DMS153 treated with DMSO at 0.1 percent for 48 hours (cell line): ENCODE results near the gene PCCB.
"Not testable (repeated sequence)": the region's sequence is repeated elsewhere in the genome, so short reads cannot be mapped to it uniquely, and the experiment has no call there.

Experiments
- DNase-seq: peaks from one replicate; lab custom pipeline; 2025; ENCODE audit not compliant: unreplicated experiment; lab: John Stamatoyannopoulos, UW

Gene PCCB

GRCh38 chr3:136250059-136250902 is at the start of gene PCCB:
TSS of gene PCCB (plus strand) at chr3:136250340. CDS start at chr3:136250376, 36 bp downstream.
- DNase-seq, result peak; percentile 84

GRCh38 chr3:136207489-136208115 is 42.5 kb upstream of the PCCB start:
- DNase-seq, result no peak

- no peak for DNase-seq
These were observed 40.2 kb upstream of the PCCB start for GRCh38 chr3:136209921-136210320.

GRCh38 chr3:136211547-136211946 is 38.6 kb upstream of the PCCB start:
- no peak for DNase-seq

- not testable (repeated sequence) for DNase-seq
These were observed 27.4 kb upstream of the PCCB start for GRCh38 chr3:136222746-136223145.

GRCh38 chr3:136232413-136232812 is 17.7 kb upstream of the PCCB start:
- DNase-seq, result no peak

GRCh38 chr3:136235545-136235944 is 14.6 kb upstream of the PCCB start:
- DNase-seq, result no peak

GRCh38 chr3:136236109-136236508 is 14.0 kb upstream of the PCCB start:
- DNase-seq, result no peak

GRCh38 chr3:136237103-136237502 is 13.0 kb upstream of the PCCB start:
- no peak for DNase-seq

GRCh38 chr3:136237961-136238649 is 12.0 kb upstream of the PCCB start:
- DNase-seq, result no peak

- no peak for DNase-seq
These were observed 11.0 kb upstream of the PCCB start for GRCh38 chr3:136239094-136239493.

- no peak for DNase-seq
These were observed 4.4 kb upstream of the PCCB start for GRCh38 chr3:136245691-136246090.

GRCh38 chr3:136247436-136247835 is 2.7 kb upstream of the PCCB start:
- DNase-seq, result no peak

GRCh38 chr3:136247855-136248590 is 2.1 kb upstream of the PCCB start:
- DNase-seq, result no peak

- no peak for DNase-seq
These were observed 1.0 kb upstream of the PCCB start for GRCh38 chr3:136249091-136249490.

- DNase-seq, result no peak
These were observed 547 bp upstream of the PCCB start for GRCh38 chr3:136249593-136249992.

- DNase-seq, result peak; percentile 83
These were observed 842 bp downstream of the PCCB start for GRCh38 chr3:136250903-136251460.

- peak; percentile 14 for DNase-seq
These were observed 1.4 kb downstream of the PCCB start for GRCh38 chr3:136251511-136251910.

GRCh38 chr3:136255672-136256406 is 5.7 kb downstream of the PCCB start:
- no peak for DNase-seq

GRCh38 chr3:136258199-136258598 is 8.1 kb downstream of the PCCB start:
- DNase-seq, result no peak
